A172 (cell line): ENCODE results near the gene TBL1X. TPM values are rescaled to one million over a fixed set of nuclear protein-coding genes. Genes with fewer than 3 reads are reported as not detected.
"Not testable (repeated sequence)": the region's sequence is repeated elsewhere in the genome, so short reads cannot be mapped to it uniquely, and the experiment has no call there.

Experiments
- DNase-seq: peaks from one replicate; pipeline ENCODE4 v3.0.0-alpha.2; 2015; ENCODE audit warnings: low spot score
- total RNA-seq: library from RNA; depleted of rRNA; stranded (reverse); fragments of >200 nt; shearing (Covaris generic); gene quantifications from 2 replicates; pipeline ENCODE4 v1.2.3, GENCODE V29; 2014

TBL1X gene
- total RNA-seq, 1 experiment from 2014 or later: 4.5 TPM

DNA sequence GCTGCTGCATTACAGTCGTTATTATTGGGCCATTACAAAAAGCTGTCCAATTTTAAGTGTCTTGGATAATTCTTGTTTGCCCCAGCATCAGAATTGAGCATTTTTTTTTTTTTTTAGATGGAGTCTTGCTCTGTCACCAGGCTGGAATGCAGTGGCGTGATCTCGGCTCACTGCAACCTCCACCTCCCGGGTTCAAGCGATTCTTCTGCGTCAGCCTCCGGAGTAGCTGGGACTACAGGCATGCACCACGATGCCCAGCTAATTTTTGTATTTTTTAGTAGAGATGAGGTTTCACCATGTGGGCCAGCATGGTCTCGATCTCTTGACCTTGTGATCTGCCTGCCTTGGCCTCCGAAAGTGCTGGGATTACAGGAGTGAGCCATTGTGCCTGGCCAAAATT, 71.3 kb downstream of the TBL1X start:
- DNase-seq: not testable (repeated sequence)

- no peak for DNase-seq
These were observed 72.9 kb downstream of the TBL1X start for GRCh38 chrX:9537781-9538180.

DNA sequence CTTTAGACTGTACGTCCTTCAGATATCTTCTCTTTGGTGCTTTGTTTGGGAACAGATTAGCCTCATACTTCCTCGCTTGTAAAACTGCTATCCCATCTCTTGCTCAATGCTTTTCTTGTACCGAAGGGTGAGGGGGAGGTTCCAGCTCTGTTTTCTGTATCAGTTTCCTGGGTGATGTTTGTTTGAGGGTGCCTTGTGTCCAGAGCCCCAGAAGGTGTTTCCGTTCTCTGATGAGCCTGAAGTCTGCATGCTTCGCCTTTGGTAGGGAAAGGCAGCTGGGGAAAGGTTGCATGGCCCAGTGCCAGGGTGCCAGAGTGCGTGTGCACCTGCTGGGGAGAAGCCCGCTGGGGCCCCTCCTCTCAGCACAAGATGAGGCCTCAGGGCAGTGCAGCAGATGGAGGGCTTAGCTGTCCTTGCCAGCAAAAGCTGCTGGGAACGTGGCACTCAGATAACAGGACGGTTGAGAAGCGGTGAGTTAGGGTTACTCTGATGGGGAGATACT, 73.7 kb downstream of the TBL1X start:
- DNase-seq: no peak

- no peak for DNase-seq
These were observed 74.9 kb downstream of the TBL1X start for GRCh38 chrX:9539605-9540387.

DNA sequence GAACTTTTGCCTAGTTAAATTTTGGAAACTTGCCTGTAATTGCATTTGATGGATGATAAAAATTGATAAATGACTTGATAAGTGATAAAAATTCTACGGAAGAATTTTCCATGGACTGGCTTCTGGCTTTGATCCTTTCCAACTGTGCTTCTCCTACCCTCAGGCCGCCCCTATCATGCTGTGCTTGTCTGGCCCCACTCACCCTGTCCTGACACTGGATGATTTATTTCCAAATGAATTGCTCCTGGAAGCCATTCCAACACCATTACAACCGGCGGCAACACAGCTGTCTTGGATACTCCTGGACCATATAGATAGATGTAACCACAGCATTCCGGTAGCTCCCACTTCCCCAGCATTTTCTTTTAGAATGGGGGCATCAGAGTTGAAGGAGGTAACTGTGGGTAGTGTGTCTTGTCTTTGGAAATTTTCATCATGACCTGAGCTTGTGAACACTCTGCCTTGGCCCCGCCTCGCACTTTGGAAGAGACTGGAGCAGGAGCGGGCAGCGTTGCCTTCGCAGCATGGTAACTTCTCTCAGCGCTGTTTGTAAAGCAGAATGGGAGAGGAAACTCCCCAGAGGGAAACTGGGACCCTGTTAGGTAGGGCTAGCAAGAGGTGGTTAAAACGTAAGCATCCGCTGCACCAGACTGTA, 77.4 kb downstream of the TBL1X start:
- peak; percentile 45 for DNase-seq

- no peak for DNase-seq
These were observed 77.9 kb downstream of the TBL1X start for GRCh38 chrX:9542761-9543111.

- peak; percentile 20 for DNase-seq
These were observed 90.5 kb downstream of the TBL1X start for GRCh38 chrX:9555354-9555753.

DNA sequence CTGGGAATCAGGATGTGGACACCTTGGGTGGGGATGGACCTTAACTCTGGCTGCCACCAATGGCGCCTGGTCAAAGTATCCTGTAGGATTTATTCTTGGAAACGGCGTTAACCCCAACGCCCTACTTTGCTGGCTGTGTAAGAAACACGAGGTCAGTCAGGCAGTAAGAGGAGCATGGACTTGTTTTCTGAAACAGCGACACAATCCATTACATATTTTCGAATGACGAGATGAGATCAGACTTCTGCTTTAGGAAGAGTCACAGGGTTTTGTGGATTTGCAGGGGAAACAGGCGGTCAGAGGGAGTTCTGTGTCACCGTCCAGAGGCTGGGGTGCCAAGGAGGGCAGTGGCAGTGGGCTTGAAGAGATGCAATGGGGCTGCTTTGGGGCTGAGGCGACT, 92.2 kb downstream of the TBL1X start:
- DNase-seq: no peak

DNA sequence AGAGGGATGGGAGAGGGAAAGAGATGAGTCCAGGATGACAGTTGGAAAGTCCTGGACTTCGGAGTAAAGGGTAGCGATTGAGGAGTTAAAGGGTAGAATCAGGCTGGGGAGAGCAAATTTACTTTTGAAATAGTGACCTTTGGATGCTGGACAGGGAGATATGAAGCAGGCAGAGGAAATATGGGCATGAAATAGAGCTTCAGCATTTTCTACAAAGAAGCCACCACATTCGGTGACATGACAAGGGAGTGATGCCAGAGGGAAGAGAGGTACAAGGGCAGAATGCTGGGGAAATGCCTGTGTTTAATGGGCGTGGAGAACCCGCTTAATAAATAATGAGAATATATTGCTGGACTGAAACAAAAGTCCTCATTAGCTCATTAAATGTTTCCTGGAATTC, 92.7 kb downstream of the TBL1X start:
- DNase-seq: no peak

DNA sequence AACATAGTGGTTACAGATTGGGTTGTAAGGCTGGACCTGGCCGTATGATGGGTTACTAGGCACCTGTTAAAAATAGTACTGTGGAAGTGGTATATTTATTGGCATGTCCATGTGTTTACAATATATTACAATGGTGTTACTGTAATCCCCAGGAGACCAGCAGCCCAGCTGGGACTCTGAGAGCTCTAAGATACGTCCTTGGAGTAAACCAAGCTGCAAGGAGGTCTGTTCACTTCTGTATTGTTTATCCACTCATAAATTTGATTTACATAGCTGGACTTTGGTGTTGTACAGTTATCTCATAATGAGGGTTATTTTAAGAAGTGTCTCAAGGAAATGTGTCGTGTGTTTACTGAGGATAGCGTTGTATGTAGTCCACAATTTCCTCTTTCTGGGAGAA, 93.8 kb downstream of the TBL1X start:
- no peak for DNase-seq

DNA sequence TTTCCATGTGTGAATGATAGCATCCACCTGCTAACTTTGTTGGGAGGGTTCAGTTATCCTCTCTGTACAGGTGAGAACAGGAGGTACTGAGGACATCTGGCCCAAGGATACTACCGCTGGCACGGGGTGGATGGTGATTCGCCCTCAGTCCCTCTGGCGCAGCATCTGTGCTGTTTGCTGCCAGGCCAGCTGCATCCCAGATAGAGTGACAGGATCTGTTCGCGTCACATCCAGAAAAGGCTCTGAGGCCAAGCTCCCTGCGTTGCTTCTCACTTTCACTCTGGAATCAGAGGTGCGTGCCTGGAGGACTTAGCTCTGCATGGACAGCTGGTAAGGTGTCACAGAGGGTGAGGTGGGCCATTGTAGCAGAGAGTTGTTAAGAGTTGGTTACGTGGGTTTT, 95.4 kb downstream of the TBL1X start:
- DNase-seq: no peak

DNA sequence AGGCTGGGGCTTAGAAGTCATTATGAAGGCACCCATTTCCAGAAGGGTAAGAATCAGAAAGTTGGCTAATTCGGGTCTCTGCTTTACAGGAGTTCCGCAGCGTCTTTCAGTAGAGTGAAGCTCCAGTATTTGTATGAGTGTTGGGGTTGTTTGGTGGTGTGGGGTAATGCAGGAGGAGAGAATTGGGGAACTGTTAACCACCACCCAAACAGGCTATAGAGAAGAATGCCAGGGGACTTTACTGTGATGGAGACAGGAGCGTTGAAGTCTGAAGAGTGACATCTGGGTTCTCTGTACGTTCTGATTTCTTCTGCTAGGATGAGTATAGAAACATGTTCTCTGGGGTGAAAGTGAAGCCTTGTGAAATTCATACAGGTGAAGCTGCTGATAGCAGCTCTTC, 96.3 kb downstream of the TBL1X start:
- no peak for DNase-seq

GRCh38 chrX:9562851-9563250, 98.0 kb downstream of the TBL1X start:
- DNase-seq: peak; percentile 94

GRCh38 chrX:9566150-9566621, 101.3 kb downstream of the TBL1X start:
- peak; percentile 86 for DNase-seq

DNA sequence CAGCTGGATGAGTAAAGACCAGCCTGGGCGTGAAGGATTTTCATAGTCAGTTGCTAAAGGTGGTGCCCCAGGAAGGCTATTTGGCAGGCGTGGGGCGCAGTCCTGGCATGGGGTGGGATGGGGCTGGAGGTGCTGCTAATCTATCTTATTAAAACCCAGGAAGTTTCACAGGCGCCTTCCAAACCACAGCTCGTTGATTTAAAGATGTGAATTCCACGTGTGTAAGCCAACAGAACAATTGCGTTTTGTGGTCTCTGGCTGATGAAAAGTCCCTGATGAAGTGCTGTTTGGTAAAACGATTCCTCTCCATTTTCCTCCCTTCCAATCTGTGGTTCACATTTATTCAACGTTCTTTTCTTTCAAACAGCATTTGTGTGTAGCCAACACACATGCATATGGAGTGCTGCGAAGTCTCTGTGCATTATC, 105.0 kb downstream of the TBL1X start:
- DNase-seq: peak; percentile 83

DNA sequence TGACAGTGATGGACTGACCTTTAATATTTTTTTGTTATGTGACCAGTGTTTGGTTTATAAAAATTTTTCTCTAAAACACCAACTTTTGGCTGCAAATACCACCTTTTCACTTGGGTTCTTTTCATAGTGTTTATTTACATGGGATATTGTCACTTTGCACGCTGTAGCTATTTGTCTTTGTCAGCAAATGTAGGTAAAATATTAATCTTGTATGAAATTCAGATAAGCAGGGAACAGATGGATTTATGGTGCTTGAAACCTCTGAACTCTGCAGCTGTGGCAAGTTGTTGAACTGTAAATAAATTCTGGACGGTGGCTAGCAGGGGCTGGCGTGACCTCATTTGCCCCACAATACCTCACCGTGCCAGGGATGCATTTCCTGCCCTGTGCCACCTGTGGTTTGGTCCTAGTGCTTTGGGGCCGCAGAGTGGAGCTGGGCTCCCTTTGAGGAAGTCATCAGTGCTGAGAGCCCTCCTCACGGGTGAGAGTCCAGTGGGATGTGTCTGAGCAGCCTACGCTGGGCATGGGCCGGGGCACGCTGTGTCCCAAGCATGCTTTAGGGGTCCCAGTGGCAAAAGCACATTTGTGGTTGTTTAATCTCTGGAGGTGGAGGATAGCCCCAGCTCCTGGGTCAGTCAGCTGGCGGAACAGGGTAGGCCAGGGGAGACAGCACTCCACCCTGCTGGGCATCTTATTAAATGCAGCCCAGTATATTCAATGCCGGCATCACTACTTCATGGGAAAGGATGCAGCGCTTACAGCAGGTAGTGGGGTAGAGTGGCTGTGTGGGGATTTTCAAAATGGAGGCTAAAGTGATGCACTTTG, 108.6 kb downstream of the TBL1X start:
- no peak for DNase-seq

GRCh38 chrX:9576059-9576458, 111.2 kb downstream of the TBL1X start:
- no peak for DNase-seq

DNA sequence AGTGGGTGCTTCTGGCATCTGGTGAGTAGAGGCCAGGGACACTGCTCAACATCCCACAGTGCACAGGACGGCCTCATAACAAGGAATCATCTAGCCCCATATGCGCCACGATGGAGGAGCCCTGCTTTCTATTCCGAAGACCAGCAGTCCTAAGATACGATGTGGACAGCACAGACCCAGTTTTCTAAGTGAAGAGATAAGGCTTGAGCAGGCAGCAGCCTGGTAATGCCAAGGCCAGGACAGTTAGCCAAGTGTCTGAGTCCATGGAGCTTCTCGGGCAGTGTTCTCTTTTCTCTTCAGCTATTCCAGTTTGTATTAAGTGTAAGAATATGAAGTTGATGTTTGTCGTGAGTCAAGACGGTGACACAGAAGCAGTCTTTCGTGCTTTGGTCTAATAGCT, 112.7 kb downstream of the TBL1X start:
- no peak for DNase-seq

GRCh38 chrX:9578083-9578779, 113.4 kb downstream of the TBL1X start:
- no peak for DNase-seq

DNA sequence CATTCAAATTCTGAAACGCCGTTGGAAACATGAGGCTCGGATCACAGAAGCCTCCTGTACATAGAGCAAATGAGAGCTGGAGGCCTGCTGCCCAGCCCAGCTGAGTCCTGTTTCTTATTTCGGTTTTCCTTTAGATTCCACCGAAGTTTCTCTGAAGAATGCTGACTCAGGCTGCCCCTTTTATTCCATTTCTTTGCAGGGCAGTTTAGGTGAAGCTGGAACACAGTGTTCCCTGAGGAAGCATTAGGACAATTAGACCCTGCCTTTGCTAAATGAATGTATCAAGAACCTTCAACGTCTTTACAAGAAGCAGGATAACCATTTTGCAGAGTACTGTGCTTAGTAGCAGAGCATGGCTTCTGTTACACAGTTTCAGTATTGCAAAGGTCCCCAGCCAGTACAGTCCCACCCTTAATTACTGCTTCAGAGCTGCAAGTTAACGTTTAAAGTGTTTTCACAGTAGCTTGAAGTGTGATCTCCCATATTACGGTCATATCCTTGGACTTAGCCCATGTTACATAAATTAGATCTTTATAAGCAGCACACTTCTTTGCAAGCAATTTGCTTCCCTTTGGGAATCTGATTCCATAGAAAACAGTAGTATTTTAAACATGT, 117.0 kb downstream of the TBL1X start:
- no peak for DNase-seq

DNA sequence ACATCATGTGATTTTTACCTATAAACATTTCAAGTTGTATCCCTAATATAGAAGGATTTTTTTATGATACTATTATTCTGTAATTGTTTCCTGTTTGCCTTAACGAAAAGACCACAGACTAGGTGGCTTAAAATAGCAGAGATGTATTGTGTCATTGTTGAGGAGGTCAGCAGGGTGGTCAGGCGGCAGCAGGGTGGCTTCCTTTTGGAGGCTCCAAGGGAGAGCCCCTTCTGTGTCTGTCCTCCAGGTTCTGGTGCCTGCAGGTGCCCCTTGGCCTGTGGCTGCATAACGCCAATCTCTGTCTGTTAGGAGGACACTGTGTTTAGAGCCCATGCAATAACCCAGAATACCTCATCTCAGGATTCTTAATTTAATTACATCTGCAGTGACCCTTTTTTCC, 118.1 kb downstream of the TBL1X start:
- no peak for DNase-seq
